GM21360 (cell line): ENCODE measurements around the gene VSX2.

Experiments
- ATAC-seq: cut with Tn5 transposase; IDR thresholded peaks from one replicate; pipeline ENCODE4 v1.9.1; 2021; ENCODE audit warnings: mild to moderate bottlenecking, moderate library complexity; ENCODE audit not compliant: unreplicated experiment

The VSX2 gene

DNA sequence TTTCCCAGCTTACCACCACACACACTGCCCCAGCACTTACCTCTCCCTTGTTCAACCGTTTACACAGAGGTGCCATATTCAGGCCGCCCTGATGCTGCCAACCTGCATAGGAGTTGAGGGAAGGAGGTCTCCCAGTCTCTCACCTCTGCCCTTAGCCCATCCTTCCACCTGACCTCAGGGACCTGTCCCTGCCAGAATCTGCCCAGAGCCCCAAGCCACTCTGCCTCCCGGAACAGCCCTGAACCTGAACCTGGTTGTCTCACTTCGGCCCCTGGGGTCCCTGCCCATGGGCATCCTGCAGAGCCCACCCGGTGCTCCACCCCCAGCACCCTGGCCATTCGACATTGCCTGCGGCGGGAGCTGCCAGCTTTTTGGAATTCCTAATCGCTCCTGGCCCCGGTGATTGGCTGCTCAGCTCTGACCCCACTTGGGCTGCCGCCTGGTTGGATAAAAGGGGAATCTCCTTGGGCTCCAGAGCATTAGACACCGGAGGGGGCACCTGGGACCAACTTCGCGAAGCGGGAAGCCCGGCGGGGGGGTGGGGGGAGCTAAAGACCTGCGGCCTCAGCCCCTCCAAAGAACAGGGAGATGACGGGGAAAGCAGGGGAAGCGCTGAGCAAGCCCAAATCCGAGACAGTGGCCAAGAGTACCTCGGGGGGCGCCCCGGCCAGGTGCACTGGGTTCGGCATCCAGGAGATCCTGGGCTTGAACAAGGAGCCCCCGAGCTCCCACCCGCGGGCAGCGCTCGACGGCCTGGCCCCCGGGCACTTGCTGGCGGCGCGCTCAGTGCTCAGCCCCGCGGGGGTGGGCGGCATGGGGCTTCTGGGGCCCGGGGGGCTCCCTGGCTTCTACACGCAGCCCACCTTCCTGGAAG lies at the start of gene VSX2:
Gene VSX2, plus strand, starts transcription at position 476 of the 874 bp plus-strand sequence. Its CDS starts 113 bp downstream, at position 589.
- no peak for ATAC-seq

- no peak for ATAC-seq
Observed at GRCh38 chr14:74190927-74191575, 48.2 kb upstream of the VSX2 start.

DNA sequence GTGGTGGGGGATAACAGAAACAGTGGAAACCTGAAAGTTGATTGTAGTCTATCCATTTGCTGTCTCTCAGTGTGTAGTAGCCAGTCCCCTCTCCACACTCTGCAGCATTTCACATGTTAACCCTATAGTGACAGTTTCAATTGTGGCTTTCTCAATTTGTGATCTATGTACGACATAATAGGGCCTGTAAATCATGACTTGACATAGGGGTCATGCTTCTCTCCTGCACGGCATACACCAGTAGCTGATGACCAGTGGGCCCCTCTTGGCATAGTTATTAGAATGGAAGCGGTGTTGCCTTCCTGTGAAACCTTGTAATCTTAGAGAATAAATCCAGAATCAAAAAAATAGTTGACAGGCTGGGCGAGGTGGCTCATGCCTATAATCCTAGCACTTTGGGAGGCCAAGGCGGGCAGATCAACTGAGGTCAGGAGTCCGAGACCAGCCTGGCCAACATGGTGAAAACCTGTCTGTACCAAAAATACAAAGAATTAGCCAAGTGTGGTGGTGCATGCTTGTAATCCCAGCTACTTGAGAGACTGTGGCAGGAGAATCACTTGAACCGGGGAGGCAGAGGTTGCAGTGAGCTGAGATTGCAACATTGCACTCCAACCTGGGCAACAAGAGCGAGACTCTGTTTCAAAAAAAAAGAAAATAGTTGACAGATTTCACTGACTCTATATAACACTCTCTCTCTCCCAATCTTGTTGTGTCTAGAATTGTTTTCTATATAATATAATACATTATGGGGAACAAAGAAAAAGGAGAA lies 44.6 kb upstream of the VSX2 start:
- no peak for ATAC-seq

GRCh38 chr14:74195623-74196022 lies 43.6 kb upstream of the VSX2 start:
- no peak for ATAC-seq

- no peak for ATAC-seq
Observed at GRCh38 chr14:74198441-74199234, 40.6 kb upstream of the VSX2 start.

- no peak for ATAC-seq
Observed at GRCh38 chr14:74202113-74202512, 37.1 kb upstream of the VSX2 start.

DNA sequence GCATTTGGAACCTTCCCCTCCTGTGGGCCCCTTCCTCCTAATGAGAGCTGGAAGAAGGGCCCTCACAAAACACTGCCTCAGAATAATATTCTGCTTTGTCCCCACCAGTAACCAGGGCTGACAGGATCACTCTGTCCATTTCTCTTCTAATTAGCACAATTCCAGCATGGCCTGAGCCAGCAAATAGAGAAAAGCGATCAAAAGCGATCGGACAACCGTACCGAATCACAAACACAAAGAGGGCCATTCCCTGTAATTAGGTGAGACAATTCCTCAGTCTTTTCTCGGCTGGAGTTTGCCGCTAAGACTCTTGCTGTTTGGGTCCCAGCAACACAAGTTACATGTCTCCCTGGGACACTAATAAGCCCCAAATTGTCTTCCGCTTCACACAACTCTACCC lies 35.6 kb upstream of the VSX2 start:
- no peak for ATAC-seq

DNA sequence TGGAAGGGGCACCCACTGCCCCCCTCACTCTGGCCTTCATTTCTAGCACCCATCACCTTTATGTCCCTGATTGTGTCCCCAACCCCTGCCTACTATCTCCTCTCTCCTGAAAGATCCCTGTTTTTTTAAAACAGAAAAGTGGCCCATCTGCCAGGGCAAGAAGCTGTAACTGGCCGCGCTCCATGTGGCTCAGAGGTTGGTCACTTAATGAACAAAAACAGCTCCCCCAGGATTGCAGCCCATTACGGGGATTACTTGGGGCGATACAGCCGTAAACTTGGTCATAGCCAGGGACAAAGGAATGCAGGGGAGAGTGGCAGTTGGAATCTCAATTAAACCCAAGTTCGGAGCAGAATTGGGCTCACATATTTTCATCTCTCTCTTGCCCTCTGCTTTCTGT lies 34.8 kb upstream of the VSX2 start:
- ATAC-seq, result no peak

- no peak for ATAC-seq
Observed at GRCh38 chr14:74205882-74206281, 33.4 kb upstream of the VSX2 start.

- ATAC-seq, result no peak
Observed at GRCh38 chr14:74207943-74208342, 31.3 kb upstream of the VSX2 start.

GRCh38 chr14:74208642-74209041 lies 30.6 kb upstream of the VSX2 start:
- no peak for ATAC-seq

DNA sequence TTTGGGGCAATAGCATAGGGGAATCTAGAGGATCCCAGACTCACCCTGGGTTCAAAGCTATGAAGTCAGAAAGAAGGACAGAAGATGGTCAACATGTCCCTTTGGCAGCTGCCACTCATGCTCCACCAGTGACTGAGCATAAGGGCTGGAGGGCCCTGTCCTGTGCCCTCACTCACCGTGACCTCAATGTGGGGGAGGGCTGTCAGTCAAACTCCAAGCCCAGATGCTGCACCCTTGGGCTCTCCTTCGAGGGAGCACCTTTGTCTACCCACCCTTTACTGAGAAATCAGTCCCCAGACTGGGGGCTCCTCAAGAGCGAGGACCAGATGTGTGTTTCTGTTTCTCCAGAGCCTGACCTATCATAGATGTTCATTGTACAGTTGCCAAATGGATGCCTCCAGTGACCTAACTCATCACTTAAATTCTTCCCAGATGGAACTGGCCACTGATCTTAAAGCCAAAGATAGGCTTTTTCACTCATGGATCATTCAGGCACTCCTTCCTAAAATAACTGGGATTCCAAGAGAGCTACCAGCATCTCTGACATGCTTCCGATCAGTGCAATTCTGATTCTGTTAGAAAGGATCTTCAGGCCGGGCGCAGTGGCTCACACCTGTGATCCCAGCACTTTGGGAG lies 27.2 kb upstream of the VSX2 start:
- ATAC-seq, result no peak

DNA sequence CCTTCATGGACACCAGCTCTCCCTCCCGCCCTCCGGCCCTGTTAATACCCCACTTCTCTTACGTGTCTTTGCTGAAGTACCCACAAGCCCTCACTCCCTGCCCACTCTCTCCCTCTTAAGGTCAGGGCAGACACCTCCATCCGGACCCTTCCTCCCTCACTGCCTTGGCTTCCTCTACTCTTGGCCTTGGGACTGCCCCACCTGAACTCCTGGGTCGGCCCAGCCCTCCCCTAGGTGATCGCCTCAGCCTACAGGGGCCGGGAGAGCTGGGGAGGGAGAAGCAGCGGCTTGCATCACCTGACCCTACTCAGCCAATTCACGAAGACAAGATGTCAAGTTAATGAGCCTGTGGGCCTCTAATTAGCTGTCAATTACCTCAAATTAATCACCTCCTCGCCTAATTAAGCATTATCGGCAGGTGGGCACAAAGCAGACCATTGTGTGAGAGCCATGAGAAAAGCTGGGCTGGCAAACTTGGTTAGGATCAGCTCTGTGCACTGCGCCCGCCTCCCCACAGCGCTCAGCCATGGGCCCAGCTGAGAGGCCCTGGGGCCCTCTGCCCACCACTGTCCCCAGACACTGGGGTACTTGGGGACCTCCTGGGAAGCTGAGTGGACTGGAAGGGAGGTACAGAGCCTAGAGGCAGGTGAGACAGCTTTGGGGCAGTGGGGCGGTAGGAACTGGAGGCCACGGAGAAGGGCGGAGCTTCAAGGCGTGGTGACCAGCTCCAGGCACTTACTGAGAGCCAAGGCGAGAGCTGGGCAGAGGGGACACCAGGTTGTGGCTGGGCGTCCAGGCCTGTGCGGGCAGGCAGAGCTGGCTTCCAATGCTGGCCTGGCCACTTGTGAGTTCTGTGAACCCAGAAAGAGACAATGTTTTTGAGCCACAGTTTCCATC lies 25.1 kb upstream of the VSX2 start:
- no peak for ATAC-seq

DNA sequence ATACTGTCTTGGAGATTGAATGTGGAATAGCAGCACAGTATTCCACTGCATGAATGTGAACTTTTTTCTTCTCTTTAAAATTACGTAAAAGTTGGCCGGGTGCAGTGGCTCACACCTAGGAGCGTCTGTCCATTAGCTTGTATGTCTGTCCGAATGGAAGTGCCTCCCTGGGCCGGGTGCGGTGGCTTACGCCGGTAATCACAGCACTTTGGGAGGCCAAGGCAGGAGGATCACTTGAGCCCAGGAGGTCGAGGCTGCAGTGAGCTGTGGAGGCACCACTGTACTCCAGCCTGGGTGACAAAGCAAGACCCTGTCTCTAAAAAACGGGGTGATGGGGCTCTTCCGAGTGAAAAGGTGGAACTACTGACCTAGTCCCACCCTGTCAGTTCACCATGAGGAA lies 22.6 kb upstream of the VSX2 start:
- ATAC-seq, result no peak

DNA sequence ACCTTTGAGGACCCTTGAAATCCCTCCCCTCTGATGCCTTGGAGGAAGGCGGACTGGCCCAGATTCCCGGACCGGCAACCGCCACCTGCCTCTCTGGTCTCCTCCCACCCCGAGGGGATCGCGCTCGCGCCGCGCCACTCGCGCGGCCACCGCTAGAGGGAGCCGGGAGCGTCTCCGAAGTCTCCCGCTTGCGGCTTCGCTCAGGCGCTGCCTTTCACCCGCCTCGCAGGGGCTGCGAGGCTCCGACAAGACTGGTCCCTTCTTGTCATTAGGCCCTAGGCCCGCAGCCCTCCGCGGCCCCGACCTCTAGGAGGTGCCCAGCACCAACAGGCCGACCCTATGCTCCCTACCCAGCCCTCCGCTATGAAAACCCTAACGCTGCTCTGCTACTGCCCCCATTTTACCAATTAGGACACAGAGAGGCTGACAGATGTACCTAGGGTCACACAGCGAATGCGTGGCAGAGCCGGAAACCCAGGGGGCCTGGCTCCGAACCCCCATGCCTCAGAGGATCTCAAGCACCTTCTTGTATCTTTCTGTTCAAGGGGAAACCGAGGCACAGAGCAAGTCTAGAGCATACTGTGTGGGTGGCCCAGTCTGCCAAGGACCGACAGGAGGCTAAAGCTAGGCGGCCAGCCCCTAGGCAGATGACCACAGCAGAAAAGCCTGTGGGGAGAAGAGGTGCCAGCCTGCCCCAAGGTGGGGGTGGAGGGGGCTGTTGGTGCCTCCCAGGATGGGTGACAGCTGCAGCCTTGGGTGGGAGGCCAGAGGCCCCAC lies 21.4 kb upstream of the VSX2 start:
- no peak for ATAC-seq

DNA sequence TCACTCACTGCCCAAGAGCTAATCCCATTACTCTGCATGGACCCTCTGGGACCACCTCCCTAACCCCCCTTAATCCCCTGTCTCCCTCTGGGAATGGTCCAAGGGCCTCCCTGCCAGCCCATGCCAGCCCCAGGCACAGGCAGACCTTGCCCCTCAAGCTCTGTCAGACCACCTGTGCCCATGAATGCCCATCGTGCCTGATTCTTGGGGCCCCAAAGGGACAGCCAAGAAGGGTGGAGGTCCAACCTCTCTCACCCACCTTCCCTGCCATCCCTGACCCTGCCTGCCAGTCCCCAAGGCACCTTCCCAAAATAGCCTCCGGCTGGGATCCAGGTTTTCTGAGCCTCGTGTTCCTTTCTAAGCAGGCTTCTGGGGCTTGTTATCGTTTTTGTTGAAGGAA lies 20.8 kb upstream of the VSX2 start:
- ATAC-seq, result no peak

DNA sequence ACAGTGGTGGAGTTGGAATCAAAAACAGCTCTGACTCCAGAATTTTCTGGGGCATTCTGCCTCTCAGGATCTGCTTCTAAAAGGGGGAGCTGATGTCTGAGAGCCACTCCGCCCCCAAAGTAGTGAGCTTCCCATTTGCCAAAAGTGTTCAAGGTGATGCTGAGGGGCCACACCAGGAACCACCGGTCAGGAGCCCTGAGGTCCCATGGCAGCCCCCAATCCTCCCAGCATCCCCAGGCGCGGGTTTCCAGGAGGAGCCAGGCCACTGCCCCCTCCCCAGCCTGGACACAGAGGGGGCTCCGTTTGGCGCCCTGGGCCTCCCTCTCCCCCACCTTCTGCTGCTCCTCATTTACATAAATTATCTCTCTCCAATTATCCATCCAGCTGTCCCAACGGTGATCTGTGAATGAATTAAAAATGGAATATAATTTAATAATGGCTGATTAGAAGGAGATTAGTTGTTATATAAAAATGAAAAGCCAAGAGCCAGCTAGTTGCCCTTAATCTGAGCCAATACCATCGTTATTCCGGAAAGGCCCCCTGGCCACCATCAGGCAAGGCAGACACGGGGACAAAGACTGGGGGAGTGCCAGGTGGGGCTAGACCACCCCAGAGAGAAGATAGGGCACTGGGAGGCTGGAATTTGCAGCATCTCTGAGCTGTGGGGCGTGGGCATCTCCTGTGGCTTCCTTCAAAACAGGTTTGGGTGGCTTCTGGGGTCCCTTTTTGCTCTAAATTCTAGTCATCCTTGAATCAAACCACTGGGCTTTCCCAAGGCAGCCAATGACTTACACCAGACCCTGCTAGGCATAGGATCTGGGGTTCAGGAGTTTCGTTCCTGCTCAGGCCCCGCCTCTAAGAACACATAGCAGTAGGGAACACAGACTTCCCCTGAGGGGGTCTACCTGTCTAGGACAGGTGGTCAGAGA lies 19.7 kb upstream of the VSX2 start:
- ATAC-seq, result no peak

DNA sequence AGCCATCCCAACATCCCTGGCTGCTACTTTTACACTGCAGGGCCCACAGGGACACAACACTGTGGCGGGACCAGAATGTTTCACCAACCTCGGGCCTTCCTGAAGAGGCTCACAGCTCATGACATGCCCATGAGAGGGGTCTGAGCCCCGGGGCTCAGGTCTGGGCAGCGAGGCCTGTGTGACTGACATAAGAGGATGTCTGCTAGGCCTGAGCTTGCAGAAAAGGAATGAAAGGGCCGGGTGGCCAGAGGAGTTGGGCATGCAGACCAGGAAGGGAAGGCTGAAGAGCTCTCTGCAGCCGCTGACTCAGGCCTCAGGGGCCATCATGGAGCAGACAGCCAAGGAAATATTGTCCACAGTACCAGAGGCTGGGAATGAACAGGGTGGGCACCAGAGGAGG lies 18.3 kb upstream of the VSX2 start:
- no peak for ATAC-seq
